Measurements from ENCODE around the gene CASS4.

Gene CASS4

GRCh38 chr20:56412949-56413348, 889 bp downstream of the CASS4 start:
- no peak overlapping the region for H2AFZ ChIP-seq (ENCODE audit: low read length)
- H4K20me1 ChIP-seq (ENCODE audit: insufficient read depth, low read length, poor library complexity, severe bottlenecking) = no peaks in the 10 kb centered on the region
- no peaks in the 10 kb centered on the region for H3K79me2 ChIP-seq (ENCODE audit: insufficient read depth, low read length)
- no peaks in the 10 kb centered on the region for H3K27me3 ChIP-seq (ENCODE audit: insufficient read depth, low read length, poor library complexity, severe bottlenecking)
- H3K9me2 ChIP-seq (replicated peaks; ENCODE audit: low read depth, low read length) = no peaks in the 10 kb centered on the region
- H3K9me3 ChIP-seq (ENCODE audit: insufficient read depth, low read depth, low read length) = no peaks in the 10 kb centered on the region
- H3F3A ChIP-seq (ENCODE audit: low read depth) = no peaks in the 10 kb centered on the region
- no peak overlapping the region for H3K9ac ChIP-seq (ENCODE audit: low read depth, low read length, poor library complexity, severe bottlenecking)
- no peak overlapping the region for H3K4me3 ChIP-seq (ENCODE audit: low read length, poor library complexity, severe bottlenecking)
- no peak for TF ChIP-seq EZH2phosphoT487 (IDR thresholded peaks at IDR 0.05; ENCODE audit: borderline replicate concordance)
- TF ChIP-seq CTCF (conservative IDR thresholded peaks at IDR 0.05; ENCODE audit: low read length) = no peak
- peaks cover 9% of the 10 kb centered on the region for H3K4me1 ChIP-seq (ENCODE audit: insufficient read depth, low read length, poor library complexity, severe bottlenecking)
- peaks cover 4% of the 10 kb centered on the region; the same call in 1 of the 2 replicates for H3K36me3 ChIP-seq (ENCODE audit: insufficient read depth, low read length)
- no peak overlapping the region for H3K4me2 ChIP-seq (ENCODE audit: low read depth, low read length, poor library complexity, severe bottlenecking)

- Histone ChIP-seq H3K36me3 (ENCODE audit: insufficient read depth, low read length) (no peaks in the 10 kb centered on the region), H3K9me3 (ENCODE audit: insufficient read depth, low read depth, low read length) (no peaks in the 10 kb centered on the region), H3K4me3 (ENCODE audit: low read length, poor library complexity, severe bottlenecking) (no peak overlapping the region), H3K9me2 (replicated peaks; ENCODE audit: low read depth, low read length) (no peaks in the 10 kb centered on the region), H4K20me1 (ENCODE audit: insufficient read depth, low read length, poor library complexity, severe bottlenecking) (no peaks in the 10 kb centered on the region), H3K9ac (ENCODE audit: low read depth, low read length, poor library complexity, severe bottlenecking) (no peak overlapping the region), H2AFZ (ENCODE audit: low read length) (no peak overlapping the region), H3F3A (ENCODE audit: low read depth) (no peaks in the 10 kb centered on the region), H3K4me1 (ENCODE audit: insufficient read depth, low read length, poor library complexity, severe bottlenecking) (peaks cover 24% of the 10 kb centered on the region), H3K27me3 (ENCODE audit: insufficient read depth, low read length, poor library complexity, severe bottlenecking) (no peaks in the 10 kb centered on the region), H3K4me2 (ENCODE audit: low read depth, low read length, poor library complexity, severe bottlenecking) (no peak overlapping the region), H3K79me2 (ENCODE audit: insufficient read depth, low read length) (no peaks in the 10 kb centered on the region)
- TF ChIP-seq CTCF (conservative IDR thresholded peaks at IDR 0.05; ENCODE audit: low read length) = no peak
- TF ChIP-seq EZH2phosphoT487 (IDR thresholded peaks at IDR 0.05; ENCODE audit: borderline replicate concordance) = no peak
Observed at GRCh38 chr20:56414842-56415765, 3.0 kb downstream of the CASS4 start.

- TF ChIP-seq CTCF (conservative IDR thresholded peaks at IDR 0.05; ENCODE audit: low read length) (no peak), EZH2phosphoT487 (IDR thresholded peaks at IDR 0.05; ENCODE audit: borderline replicate concordance) (no peak)
- Histone ChIP-seq H3K27me3 (ENCODE audit: insufficient read depth, low read length, poor library complexity, severe bottlenecking) (no peaks in the 10 kb centered on the region), H2AFZ (ENCODE audit: low read length) (no peak overlapping the region), H3K4me2 (ENCODE audit: low read depth, low read length, poor library complexity, severe bottlenecking) (no peak overlapping the region), H3K9ac (ENCODE audit: low read depth, low read length, poor library complexity, severe bottlenecking) (no peak overlapping the region), H3K79me2 (ENCODE audit: insufficient read depth, low read length) (no peaks in the 10 kb centered on the region), H3K9me2 (replicated peaks; ENCODE audit: low read depth, low read length) (no peaks in the 10 kb centered on the region), H3K4me3 (ENCODE audit: low read length, poor library complexity, severe bottlenecking) (no peak overlapping the region), H3K9me3 (ENCODE audit: insufficient read depth, low read depth, low read length) (no peaks in the 10 kb centered on the region), H4K20me1 (ENCODE audit: insufficient read depth, low read length, poor library complexity, severe bottlenecking) (no peaks in the 10 kb centered on the region), H3K36me3 (ENCODE audit: insufficient read depth, low read length) (no peaks in the 10 kb centered on the region), H3K4me1 (ENCODE audit: insufficient read depth, low read length, poor library complexity, severe bottlenecking) (peaks cover 26% of the 10 kb centered on the region), H3F3A (ENCODE audit: low read depth) (no peaks in the 10 kb centered on the region)
Observed at GRCh38 chr20:56417402-56417801, 5.3 kb downstream of the CASS4 start.
